Adrenal gland (tissue), 12 donors: Measurements from ENCODE around the gene UBE2M. TPM values are rescaled to one million over a fixed set of nuclear protein-coding genes. Genes with fewer than 3 reads are reported as not detected.

ENCODE experiments used
- DNase-seq, 7 donors: peaks; one replicate each; pipeline ENCODE4 v3.0.0-alpha.2; 2019 to 2020
- H3K27ac ChIP-seq, 5 donors: fragments of 200-600 bp; sonication (generic) in 4 of 5; 1 replicate in 3 of 5; 2 replicates in 2 of 5; pipeline versions ENCODE4 v1.5.1 to v1.8.0; 2016 to 2020; ENCODE audit warnings: mild to moderate bottlenecking in 1 of 5
- H3K27me3 ChIP-seq: fragments of 200-600 bp; 2 replicates; pipeline ENCODE4 v1.8.0; 2021
- H3K36me3 ChIP-seq, 2 donors: fragments of 200-600 bp; replicated peaks in 1 of 2; 1 replicate in 1 of 2; 2 replicates in 1 of 2; pipeline versions ENCODE4 v1.5.1 to v1.8.0; 2018 to 2022
- H3K4me1 ChIP-seq, 2 donors: fragments of 200-600 bp; replicated peaks in 1 of 2; 1 replicate in 1 of 2; 2 replicates in 1 of 2; pipeline versions ENCODE4 v1.5.1 to v1.8.0; 2018 to 2021
- H3K4me3 ChIP-seq, 4 donors: fragments of 200-600 bp; sonication (generic) in 3 of 4; one replicate each; pipeline ENCODE4 v1.5.1; 2016 to 2018
- H3K9me3 ChIP-seq, 3 donors: fragments of 200-600 bp; sonication (generic) in 1 of 3; replicated peaks in 1 of 3; 1 replicate in 2 of 3; 2 replicates in 1 of 3; pipeline versions ENCODE4 v1.5.1 to v1.8.0; 2016 to 2021
- POLR2A ChIP-seq, 2 donors: fragments of 450-650 bp; IDR thresholded peaks; one replicate each; pipeline ENCODE4 v1.6.1; 2017; ENCODE audit warnings: antibody characterized with exemption in 2 of 2, mild to moderate bottlenecking in 2 of 2, moderate library complexity in 1 of 2
- WGBS, 4 donors: extraction: QIAGEN DNeasy Blood & Tissue Kit in 2 of 4; methylation state at CpG; one replicate each; pipeline versions ENCODE4 v1.1.5 to v1.1.7; 2013 to 2017; 5-methylcytosine and 5-hydroxymethylcytosine counted together
- intact Hi-C, 2 donors: fragments of 100-400 bp; cut with DNase I; formaldehyde crosslinking; loops; one replicate each; pipeline versions ENCODE4 v1.14.1 to v1.15.0; 2022 to 2023
- polyA plus RNA-seq, 3 donors: library from polyadenylated mRNA; stranded (reverse); fragments of 200-250 nt in 2 of 3; fragments of 350-450 nt in 1 of 3; fragmentation: Illumina TruSeq in 1 of 3; extraction: RNeasy Lipid Tissue Mini Kit (QIAGEN cat#74804) in 1 of 3; gene quantifications; one replicate each; pipeline ENCODE4 v1.2.3, GENCODE V29; 2013 to 2014
- total RNA-seq, 9 donors: library from RNA; depleted of rRNA in 4 of 9; stranded (reverse); fragments of >200 nt in 4 of 9; fragments of 120-200 nt in 1 of 9; fragmentation: NEBNext Ultra II Directional in 1 of 9; extraction: Animal tissue kit (Norgen Biotek cat#: 25700) in 1 of 9; gene quantifications; one replicate each; pipeline versions ENCODE4 v1.1.0 to v1.2.4, GENCODE V29; 2013 to 2023
- TF ChIP-seq, protein P1 (sequence below), 6 experiments: fragments of 450-650 bp in 4 of 6; fragments of 200-600 bp in 2 of 6; sonication (generic) in 1 of 6; IDR thresholded peaks; 1 replicate in 5 of 6; 2 replicates in 1 of 6; pipeline versions ENCODE4 v1.5.1 to v1.8.0; 2016 to 2021; ENCODE audit warnings: antibody characterized with exemption in 6 of 6, mild to moderate bottlenecking in 2 of 6, moderate library complexity in 1 of 6
- donor health status: healthy with polysubstance abuse.
- donor health status: Bipolar disorder and iron deficiency.
- donor health status: DM: yes; HTN: yes; CAD: no.
- donor health status: DM: no; HTN: no; CAD: no.
- donor health status: DM: no; HTN: no; CAD: no.
- donor health status: DM: yes; HTN: yes; CAD: no.

Gene UBE2M
- total and polyA plus RNA-seq, 12 donors: 19.9 to 193 (median 66.4) TPM

DNA sequence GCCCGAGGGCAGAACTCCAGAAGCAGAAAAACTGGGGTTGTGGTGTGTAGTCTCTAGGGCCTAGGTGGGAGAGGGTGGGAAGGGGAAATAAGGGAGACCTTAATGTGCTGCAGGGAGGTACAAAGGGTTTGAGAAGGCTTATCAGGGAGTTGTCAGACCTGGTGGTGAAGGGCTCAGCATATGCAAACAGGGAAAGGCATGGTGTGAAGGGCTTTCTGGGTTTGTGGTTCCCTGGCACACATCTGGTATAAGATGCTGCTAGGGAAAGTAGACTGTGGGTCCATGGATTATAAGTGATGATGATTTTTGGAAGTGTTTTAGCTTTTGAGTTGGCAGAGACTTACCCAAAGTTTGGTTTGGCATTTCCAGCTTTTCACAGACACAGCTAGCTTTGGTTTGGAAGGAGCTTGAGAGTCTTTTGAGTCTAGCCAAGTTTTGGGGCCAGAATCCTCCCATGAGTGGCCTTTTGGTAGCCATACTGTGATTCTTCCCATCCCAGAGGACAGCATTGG lies 12.3 kb downstream of the UBE2M start:
- WGBS, 4 donors: 9 to 20% (median 11%) methylated on average over 1 of the region's 1 CpG
- H3K36me3 ChIP-seq: peaks cover 0 to 41% of the 10 kb centered on the region in 2 donors
- no peaks in the 10 kb centered on the region for H3K27me3 ChIP-seq
- peak overlapping the region in 2 of 4 donors; percentile 59 to 96 for H3K4me3 ChIP-seq
- peak overlapping the region in 1 of 5 donors; percentile 95 for H3K27ac ChIP-seq
- TF ChIP-seq, protein P1, sequence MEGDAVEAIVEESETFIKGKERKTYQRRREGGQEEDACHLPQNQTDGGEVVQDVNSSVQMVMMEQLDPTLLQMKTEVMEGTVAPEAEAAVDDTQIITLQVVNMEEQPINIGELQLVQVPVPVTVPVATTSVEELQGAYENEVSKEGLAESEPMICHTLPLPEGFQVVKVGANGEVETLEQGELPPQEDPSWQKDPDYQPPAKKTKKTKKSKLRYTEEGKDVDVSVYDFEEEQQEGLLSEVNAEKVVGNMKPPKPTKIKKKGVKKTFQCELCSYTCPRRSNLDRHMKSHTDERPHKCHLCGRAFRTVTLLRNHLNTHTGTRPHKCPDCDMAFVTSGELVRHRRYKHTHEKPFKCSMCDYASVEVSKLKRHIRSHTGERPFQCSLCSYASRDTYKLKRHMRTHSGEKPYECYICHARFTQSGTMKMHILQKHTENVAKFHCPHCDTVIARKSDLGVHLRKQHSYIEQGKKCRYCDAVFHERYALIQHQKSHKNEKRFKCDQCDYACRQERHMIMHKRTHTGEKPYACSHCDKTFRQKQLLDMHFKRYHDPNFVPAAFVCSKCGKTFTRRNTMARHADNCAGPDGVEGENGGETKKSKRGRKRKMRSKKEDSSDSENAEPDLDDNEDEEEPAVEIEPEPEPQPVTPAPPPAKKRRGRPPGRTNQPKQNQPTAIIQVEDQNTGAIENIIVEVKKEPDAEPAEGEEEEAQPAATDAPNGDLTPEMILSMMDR (IDR thresholded peaks at IDR 0.05): no peak
- TF ChIP-seq POLR2A (IDR thresholded peaks at IDR 0.05): no peak
- H3K4me1 ChIP-seq: peaks cover 19 to 30% of the 10 kb centered on the region in 2 donors
- no peak for DNase-seq
- no peaks in the 10 kb centered on the region for H3K9me3 ChIP-seq
- intact Hi-C loops: no loop called here

DNA sequence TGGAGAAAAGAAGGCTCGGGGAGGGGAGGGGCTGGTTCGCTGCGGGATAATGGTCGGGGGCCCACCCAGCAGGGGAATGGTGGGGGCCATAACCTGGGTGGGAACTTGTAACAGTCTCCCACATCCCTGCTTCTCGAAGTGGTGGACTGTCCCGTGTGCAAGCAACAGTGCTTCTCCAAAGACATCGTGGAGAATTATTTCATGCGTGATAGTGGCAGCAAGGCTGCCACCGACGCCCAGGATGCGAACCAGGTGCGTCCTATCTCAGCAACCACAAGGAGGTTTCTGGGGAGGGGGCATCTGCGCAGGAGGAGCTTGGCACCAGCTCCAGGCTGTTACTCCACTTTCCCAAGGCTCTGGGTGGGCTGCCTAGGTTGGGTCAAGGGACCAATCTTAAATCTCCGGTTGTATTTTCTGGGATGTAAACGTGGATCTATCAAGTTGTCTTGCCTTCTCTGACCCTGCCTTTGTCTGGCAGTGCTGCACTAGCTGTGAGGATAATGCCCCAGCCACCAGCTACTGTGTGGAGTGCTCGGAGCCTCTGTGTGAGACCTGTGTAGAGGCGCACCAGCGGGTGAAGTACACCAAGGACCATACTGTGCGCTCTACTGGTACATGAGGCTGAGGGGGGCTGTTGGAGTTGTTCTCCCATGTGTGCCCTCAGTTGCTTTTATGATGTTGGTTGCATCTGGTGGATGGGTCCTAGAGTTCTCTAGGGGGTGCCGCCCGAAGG lies 13.0 kb downstream of the UBE2M start:
- peak in 2 of 7 donors; percentile 35 to 47 for DNase-seq
- 6 to 10% (median 9%) methylated on average over 16 to 21 of the region's 21 CpGs for WGBS, 4 donors
- Histone ChIP-seq H3K4me3 (peak overlapping the region; percentile 10 to 96 (median 73)), H3K27me3 (no peaks in the 10 kb centered on the region), H3K27ac (peak overlapping the region in 3 of 5 donors; percentile 85 to 97 (median 95)), H3K36me3 (peaks cover 0 to 35% of the 10 kb centered on the region in 2 donors), H3K9me3 (no peaks in the 10 kb centered on the region), H3K4me1 (peaks cover 19 to 30% of the 10 kb centered on the region in 2 donors)
- intact Hi-C loops: no loop called here
- TF ChIP-seq POLR2A (IDR thresholded peaks at IDR 0.05): no peak
- TF ChIP-seq, protein P1 (IDR thresholded peaks at IDR 0.05): no peak

DNA sequence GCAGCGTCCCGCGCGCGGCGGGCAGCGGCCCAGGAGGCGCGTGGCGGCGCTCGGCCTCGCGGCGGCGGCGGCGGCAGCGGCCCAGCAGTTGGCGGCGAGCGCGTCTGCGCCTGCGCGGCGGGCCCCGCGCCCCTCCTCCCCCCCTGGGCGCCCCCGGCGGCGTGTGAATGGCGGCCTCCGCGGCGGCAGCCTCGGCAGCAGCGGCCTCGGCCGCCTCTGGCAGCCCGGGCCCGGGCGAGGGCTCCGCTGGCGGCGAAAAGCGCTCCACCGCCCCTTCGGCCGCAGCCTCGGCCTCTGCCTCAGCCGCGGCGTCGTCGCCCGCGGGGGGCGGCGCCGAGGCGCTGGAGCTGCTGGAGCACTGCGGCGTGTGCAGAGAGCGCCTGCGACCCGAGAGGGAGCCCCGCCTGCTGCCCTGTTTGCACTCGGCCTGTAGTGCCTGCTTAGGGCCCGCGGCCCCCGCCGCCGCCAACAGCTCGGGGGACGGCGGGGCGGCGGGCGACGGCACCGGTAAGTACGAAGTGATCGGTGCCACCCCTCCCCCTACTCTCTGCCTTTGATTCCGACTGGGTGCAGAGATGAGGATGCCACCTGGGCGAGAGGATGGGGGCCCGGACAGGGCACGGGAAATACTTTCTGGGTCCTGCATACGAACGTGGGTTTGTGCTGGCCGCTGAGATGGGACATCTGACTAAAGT lies 13.7 kb downstream of the UBE2M start:
- Histone ChIP-seq H3K4me1 (peaks cover 19 to 30% of the 10 kb centered on the region in 2 donors), H3K27ac (peak overlapping the region in 4 of 5 donors; percentile 85 to 97 (median 96)), H3K9me3 (no peaks in the 10 kb centered on the region), H3K4me3 (peak overlapping the region; percentile 10 to 96 (median 73)), H3K36me3 (peaks cover 0 to 28% of the 10 kb centered on the region in 2 donors), H3K27me3 (no peaks in the 10 kb centered on the region)
- intact Hi-C loops: no loop called here
- DNase-seq: peak in 4 of 7 donors; percentile 56 to 66 (median 58)
- no peak for TF ChIP-seq POLR2A (IDR thresholded peaks at IDR 0.05)
- TF ChIP-seq, protein P1 (IDR thresholded peaks at IDR 0.05): no peak
- WGBS, 4 donors: 0 to 1% (median 0%) methylated on average over 25 to 87 of the region's 92 CpGs
